Measurements from ENCODE around the gene TUFT1. TPM values are rescaled to one million over a fixed set of nuclear protein-coding genes. Genes with fewer than 3 reads are reported as not detected.
"Not testable (repeated sequence)": the region's sequence is repeated elsewhere in the genome, so short reads cannot be mapped to it uniquely, and the experiment has no call there.

The TUFT1 gene
- total and polyA plus RNA-seq, 2 of the 8 experiments (the other 6 are each of a cell fraction or from before 2014, with no cell fraction given): 7.3 to 10.4 TPM

DNA sequence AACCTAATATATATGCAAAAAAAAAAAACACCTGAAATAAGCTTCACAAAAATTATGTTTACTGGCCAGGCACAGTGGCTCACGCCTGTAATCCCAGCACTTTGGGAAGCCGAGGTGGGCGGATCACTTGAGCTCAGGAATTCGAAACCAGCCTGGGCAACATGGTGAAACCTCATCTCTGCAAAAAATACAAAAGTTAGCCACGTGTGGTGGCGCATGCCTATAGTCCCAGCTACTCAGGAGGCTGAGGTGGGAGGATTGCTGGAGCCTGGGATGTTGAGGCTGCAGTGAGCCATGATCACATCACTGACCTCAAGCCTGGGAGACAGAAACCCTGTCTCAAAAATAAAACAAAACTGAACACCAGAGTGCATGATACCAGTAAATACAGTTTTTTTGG, 78.9 kb downstream of the TUFT1 start:
- H3K27me3 ChIP-seq (replicated peaks in 1 of 4; ENCODE audit: control insufficient read depth in 3 of 4, extremely low read depth in 1 of 4, insufficient read depth in 3 of 4, low read length in 3 of 4); H3K9ac ChIP-seq (replicated peaks in 1 of 4; ENCODE audit: extremely low read depth in 1 of 4, low read depth in 3 of 4, low read length in 3 of 4); H2BK15ac ChIP-seq (ENCODE audit: low read length); H3K18ac ChIP-seq (ENCODE audit: extremely low read depth, low read length); H4K20me1 ChIP-seq (replicated peaks in 1 of 2; ENCODE audit: control insufficient read depth in 1 of 2, insufficient read depth in 2 of 2, low read length in 2 of 2); FAIRE-seq; H2BK120ac ChIP-seq (replicated peaks; ENCODE audit: low read depth, low read length); H3K23ac ChIP-seq (ENCODE audit: insufficient read length); H3K4ac ChIP-seq (replicated peaks; ENCODE audit: insufficient read length, low read depth, low read length); H3K14ac ChIP-seq (ENCODE audit: insufficient read length); H2BK5ac ChIP-seq (ENCODE audit: low read depth, low read length); H3K4me1 ChIP-seq (replicated peaks in 1 of 4; ENCODE audit: control insufficient read depth in 3 of 4, insufficient read depth in 4 of 4, low read length in 3 of 4); H3K27ac ChIP-seq (ENCODE audit: low read depth, low read length); H4K91ac ChIP-seq (replicated peaks; ENCODE audit: insufficient read length, low read length); H3K9me3 ChIP-seq (ENCODE audit: insufficient read depth in 2 of 2, low read depth in 1 of 2, low read length in 1 of 2); H3K56ac ChIP-seq (replicated peaks; ENCODE audit: insufficient read length, low read depth, low read length); H2BK12ac ChIP-seq (ENCODE audit: low read depth, low read length); DNase-seq (ENCODE audit: low read depth in 1 of 2, low spot score in 2 of 2); H2BK20ac ChIP-seq (ENCODE audit: low read length); H2AK5ac ChIP-seq (ENCODE audit: low read depth, low read length); H3K4me2 ChIP-seq (ENCODE audit: insufficient read depth in 1 of 2, low read depth in 2 of 2, low read length in 2 of 2); H3K36me3 ChIP-seq (ENCODE audit: control insufficient read depth in 2 of 4, insufficient read depth in 4 of 4, low read length in 3 of 4); H3K23me2 ChIP-seq (ENCODE audit: low read depth, low read length); H3K79me1 ChIP-seq (ENCODE audit: low read depth, low read length); H3K4me3 ChIP-seq (ENCODE audit: extremely low read depth in 1 of 4, insufficient read depth in 2 of 4, low read depth in 3 of 4, low read length in 4 of 4); H4K8ac ChIP-seq (ENCODE audit: extremely low read depth, insufficient read depth, low read length); H4K5ac ChIP-seq (ENCODE audit: insufficient read length, low read depth, low read length); H2AFZ ChIP-seq (ENCODE audit: low read length): not testable (repeated sequence)
- ChIA-PET CTCF (ENCODE audit: partially characterized antibody) (interaction anchor here (0.6 to 1.6 kb wide), 4 partner anchors 9 to 177 kb away, joined by 3 to 7 read pairs (median 3); no protein-coding TSS in a partner anchor), POLR2A (ENCODE audit: partially characterized antibody) (interaction anchor here (0.6 kb wide), 2 partner anchors 14 to 171 kb away, joined by 3 read pairs; no protein-coding TSS in a partner anchor)
- 70% methylated on average over 6 of the region's 6 CpGs; no CpG with 5 or more reads in 1 of the 2 experiments for WGBS, 2 experiments (ENCODE audit: extremely low coverage in 1 of 2, insufficient coverage in 1 of 2, insufficient read length in 1 of 2, insufficient replicate concordance in 2 of 2, low coverage in 1 of 2, low lambda C conversion rate in 2 of 2, missing lambda C conversion rate in 1 of 2)
- peaks cover 0 to 95% of the 10 kb centered on the region in 2 experiments; a peak in 3 of 4 replicates for H3K79me2 ChIP-seq (ENCODE audit: control insufficient read depth in 1 of 2, insufficient read depth in 2 of 2, low read length in 2 of 2)
